Measurements from ENCODE around the gene UBE4A. TPM values are rescaled to one million over a fixed set of nuclear protein-coding genes. Genes with fewer than 3 reads are reported as not detected.

Gene UBE4A
- polyA plus RNA-seq, 1 of the 3 experiments (the other 2 are of a cell fraction), result 7.7 TPM

DNA sequence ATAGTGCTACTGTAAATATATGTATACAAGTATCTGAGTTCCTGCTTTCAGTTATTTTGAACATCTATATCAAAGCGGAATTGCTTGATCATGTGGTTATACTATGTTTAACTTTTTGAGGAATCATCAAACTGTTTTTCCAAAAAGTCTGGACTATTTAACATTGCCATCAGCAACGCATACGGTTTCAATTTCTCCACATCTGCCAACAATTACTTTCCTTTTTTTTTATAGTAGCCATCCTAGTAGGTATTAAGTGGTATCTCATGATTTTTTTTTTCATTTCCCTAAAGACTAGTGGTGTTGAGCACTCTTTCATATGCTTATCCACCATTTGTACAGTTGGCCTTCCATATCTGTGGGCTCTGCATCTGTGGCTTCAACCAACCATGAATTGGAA is 1.3 kb upstream of the UBE4A start:
- Histone ChIP-seq H3K9me3 (no peaks in the 10 kb centered on the region), H3K9ac (no peak overlapping the region), H3K4me2 (no peak overlapping the region), H3K4me1 (ENCODE audit: control insufficient read depth in 1 of 2, insufficient read depth in 2 of 2, low read depth in 1 of 2, low read length in 1 of 2) (peaks cover 0 to 6% of the 10 kb centered on the region in 2 experiments; a peak in 2 of 4 replicates), H3K4me3 (ENCODE audit: low read depth in 2 of 2, low read length in 1 of 2) (no peak overlapping the region), H3F3A (replicated peaks; ENCODE audit: insufficient read depth) (peaks cover 14% of the 10 kb centered on the region), H3K79me2 (ENCODE audit: insufficient read depth) (peaks cover 36% of the 10 kb centered on the region), H3K27ac (ENCODE audit: low read depth in 2 of 2, low read length in 1 of 2) (no peak overlapping the region), H3K9me2 (no peaks in the 10 kb centered on the region), H3K27me3 (ENCODE audit: insufficient read depth) (no peaks in the 10 kb centered on the region), H2AFZ (ENCODE audit: low read depth) (no peak overlapping the region), H3K36me3 (replicated peaks in 1 of 2; ENCODE audit: control insufficient read depth in 1 of 2, insufficient read depth in 2 of 2, low read length in 1 of 2) (no peaks in the 10 kb centered on the region), H4K20me1 (ENCODE audit: insufficient read depth) (no peaks in the 10 kb centered on the region)
- 36% methylated on average over 3 of the region's 3 CpGs for WGBS (ENCODE audit: low lambda C conversion rate)
- DNase-seq, result no peak
- CTCF ChIA-PET, result interaction anchor here (1.5 kb wide), 1 partner anchor 160 kb away, joined by 4 read pairs; no protein-coding TSS in a partner anchor
- no peak for TF ChIP-seq FOXJ3 (CRISPR knock-in tag; IDR thresholded peaks at IDR 0.05)
- no peak for TF ChIP-seq TCF12 (IDR thresholded peaks at IDR 0.05)
- TF ChIP-seq SMC3 (IDR thresholded peaks at IDR 0.05; ENCODE audit: low read depth, low read length), result no peak
- TF ChIP-seq YY1 (IDR thresholded peaks at IDR 0.05; ENCODE audit: low read depth), result no peak
- TF ChIP-seq, protein P1, sequence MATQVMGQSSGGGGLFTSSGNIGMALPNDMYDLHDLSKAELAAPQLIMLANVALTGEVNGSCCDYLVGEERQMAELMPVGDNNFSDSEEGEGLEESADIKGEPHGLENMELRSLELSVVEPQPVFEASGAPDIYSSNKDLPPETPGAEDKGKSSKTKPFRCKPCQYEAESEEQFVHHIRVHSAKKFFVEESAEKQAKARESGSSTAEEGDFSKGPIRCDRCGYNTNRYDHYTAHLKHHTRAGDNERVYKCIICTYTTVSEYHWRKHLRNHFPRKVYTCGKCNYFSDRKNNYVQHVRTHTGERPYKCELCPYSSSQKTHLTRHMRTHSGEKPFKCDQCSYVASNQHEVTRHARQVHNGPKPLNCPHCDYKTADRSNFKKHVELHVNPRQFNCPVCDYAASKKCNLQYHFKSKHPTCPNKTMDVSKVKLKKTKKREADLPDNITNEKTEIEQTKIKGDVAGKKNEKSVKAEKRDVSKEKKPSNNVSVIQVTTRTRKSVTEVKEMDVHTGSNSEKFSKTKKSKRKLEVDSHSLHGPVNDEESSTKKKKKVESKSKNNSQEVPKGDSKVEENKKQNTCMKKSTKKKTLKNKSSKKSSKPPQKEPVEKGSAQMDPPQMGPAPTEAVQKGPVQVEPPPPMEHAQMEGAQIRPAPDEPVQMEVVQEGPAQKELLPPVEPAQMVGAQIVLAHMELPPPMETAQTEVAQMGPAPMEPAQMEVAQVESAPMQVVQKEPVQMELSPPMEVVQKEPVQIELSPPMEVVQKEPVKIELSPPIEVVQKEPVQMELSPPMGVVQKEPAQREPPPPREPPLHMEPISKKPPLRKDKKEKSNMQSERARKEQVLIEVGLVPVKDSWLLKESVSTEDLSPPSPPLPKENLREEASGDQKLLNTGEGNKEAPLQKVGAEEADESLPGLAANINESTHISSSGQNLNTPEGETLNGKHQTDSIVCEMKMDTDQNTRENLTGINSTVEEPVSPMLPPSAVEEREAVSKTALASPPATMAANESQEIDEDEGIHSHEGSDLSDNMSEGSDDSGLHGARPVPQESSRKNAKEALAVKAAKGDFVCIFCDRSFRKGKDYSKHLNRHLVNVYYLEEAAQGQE (IDR thresholded peaks at IDR 0.05; ENCODE audit: low read depth, low read length), result no peak
- TF ChIP-seq, protein P2, sequence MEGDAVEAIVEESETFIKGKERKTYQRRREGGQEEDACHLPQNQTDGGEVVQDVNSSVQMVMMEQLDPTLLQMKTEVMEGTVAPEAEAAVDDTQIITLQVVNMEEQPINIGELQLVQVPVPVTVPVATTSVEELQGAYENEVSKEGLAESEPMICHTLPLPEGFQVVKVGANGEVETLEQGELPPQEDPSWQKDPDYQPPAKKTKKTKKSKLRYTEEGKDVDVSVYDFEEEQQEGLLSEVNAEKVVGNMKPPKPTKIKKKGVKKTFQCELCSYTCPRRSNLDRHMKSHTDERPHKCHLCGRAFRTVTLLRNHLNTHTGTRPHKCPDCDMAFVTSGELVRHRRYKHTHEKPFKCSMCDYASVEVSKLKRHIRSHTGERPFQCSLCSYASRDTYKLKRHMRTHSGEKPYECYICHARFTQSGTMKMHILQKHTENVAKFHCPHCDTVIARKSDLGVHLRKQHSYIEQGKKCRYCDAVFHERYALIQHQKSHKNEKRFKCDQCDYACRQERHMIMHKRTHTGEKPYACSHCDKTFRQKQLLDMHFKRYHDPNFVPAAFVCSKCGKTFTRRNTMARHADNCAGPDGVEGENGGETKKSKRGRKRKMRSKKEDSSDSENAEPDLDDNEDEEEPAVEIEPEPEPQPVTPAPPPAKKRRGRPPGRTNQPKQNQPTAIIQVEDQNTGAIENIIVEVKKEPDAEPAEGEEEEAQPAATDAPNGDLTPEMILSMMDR (IDR thresholded peaks at IDR 0.05), result no peak
- no peak for TF ChIP-seq SIN3A (IDR thresholded peaks at IDR 0.05; ENCODE audit: borderline replicate concordance, low read depth, low read length)
- TF ChIP-seq JUND (IDR thresholded peaks at IDR 0.05), result no peak
- no peak for TF ChIP-seq TAF1 (IDR thresholded peaks at IDR 0.05; ENCODE audit: borderline replicate concordance, low read depth, low read length)
- TF ChIP-seq TEAD4 (IDR thresholded peaks at IDR 0.05; ENCODE audit: borderline replicate concordance, insufficient read depth), result no peak
- TF ChIP-seq RAD21 (IDR thresholded peaks at IDR 0.05; ENCODE audit: low read length), result no peak
- TF ChIP-seq, protein P3, sequence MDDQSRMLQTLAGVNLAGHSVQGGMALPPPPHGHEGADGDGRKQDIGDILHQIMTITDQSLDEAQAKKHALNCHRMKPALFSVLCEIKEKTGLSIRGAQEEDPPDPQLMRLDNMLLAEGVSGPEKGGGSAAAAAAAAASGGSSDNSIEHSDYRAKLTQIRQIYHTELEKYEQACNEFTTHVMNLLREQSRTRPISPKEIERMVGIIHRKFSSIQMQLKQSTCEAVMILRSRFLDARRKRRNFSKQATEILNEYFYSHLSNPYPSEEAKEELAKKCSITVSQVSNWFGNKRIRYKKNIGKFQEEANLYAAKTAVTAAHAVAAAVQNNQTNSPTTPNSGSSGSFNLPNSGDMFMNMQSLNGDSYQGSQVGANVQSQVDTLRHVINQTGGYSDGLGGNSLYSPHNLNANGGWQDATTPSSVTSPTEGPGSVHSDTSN (IDR thresholded peaks at IDR 0.05), result no peak
- TF ChIP-seq, protein P4, sequence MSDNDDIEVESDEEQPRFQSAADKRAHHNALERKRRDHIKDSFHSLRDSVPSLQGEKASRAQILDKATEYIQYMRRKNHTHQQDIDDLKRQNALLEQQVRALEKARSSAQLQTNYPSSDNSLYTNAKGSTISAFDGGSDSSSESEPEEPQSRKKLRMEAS (IDR thresholded peaks at IDR 0.05; ENCODE audit: low read depth), result no peak
- TF ChIP-seq RCOR1 (IDR thresholded peaks at IDR 0.05; ENCODE audit: low read length), result no peak
- no peak for TF ChIP-seq MEF2A (IDR thresholded peaks at IDR 0.05; ENCODE audit: borderline replicate concordance, low read depth)
- TF ChIP-seq CHD2 (IDR thresholded peaks at IDR 0.05; ENCODE audit: low read length, partially characterized antibody), result no peak
- TF ChIP-seq, protein P5, sequence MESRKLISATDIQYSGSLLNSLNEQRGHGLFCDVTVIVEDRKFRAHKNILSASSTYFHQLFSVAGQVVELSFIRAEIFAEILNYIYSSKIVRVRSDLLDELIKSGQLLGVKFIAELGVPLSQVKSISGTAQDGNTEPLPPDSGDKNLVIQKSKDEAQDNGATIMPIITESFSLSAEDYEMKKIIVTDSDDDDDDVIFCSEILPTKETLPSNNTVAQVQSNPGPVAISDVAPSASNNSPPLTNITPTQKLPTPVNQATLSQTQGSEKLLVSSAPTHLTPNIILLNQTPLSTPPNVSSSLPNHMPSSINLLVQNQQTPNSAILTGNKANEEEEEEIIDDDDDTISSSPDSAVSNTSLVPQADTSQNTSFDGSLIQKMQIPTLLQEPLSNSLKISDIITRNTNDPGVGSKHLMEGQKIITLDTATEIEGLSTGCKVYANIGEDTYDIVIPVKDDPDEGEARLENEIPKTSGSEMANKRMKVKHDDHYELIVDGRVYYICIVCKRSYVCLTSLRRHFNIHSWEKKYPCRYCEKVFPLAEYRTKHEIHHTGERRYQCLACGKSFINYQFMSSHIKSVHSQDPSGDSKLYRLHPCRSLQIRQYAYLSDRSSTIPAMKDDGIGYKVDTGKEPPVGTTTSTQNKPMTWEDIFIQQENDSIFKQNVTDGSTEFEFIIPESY (IDR thresholded peaks at IDR 0.05; ENCODE audit: borderline replicate concordance, low read depth), result no peak
- POLR2A ChIA-PET, result no interaction called here

Data from SK-N-SH (cell line).